Ovary (tissue), 9 donors: ENCODE data around the gene WDR90. TPM values are rescaled to one million over a fixed set of nuclear protein-coding genes. Genes with fewer than 3 reads are reported as not detected.

ENCODE experiments used
- DNase-seq, 5 donors: peaks; one replicate each; pipeline ENCODE4 v3.0.0-alpha.2; 2019 to 2020
- H3K27ac ChIP-seq, 2 donors: fragments of 200-600 bp; one replicate each; pipeline versions ENCODE4 v1.5.1 to v1.8.0; 2019 to 2022
- H3K27me3 ChIP-seq: fragments of 200-600 bp; one replicate; pipeline ENCODE4 v1.8.0; 2022
- H3K36me3 ChIP-seq: fragments of 200-600 bp; sonication (generic); one replicate; pipeline ENCODE4 v1.5.1; 2019
- H3K4me1 ChIP-seq: one replicate; pipeline ENCODE4 v1.8.1; 2013; ENCODE audit warnings: mild to moderate bottlenecking, moderate library complexity; ENCODE audit not compliant: insufficient read depth
- H3K4me3 ChIP-seq: fragments of 200-600 bp; sonication (generic); one replicate; pipeline ENCODE4 v1.5.1; 2017
- H3K9me3 ChIP-seq, 2 donors: fragments of 200-600 bp in 1 of 2; sonication (generic) in 1 of 2; one replicate each; pipeline versions ENCODE4 v1.5.1 to v1.8.1; 2013 to 2019; ENCODE audit warnings: mild to moderate bottlenecking in 1 of 2, moderate library complexity in 1 of 2
- CTCF ChIP-seq, 3 donors: fragments of 450-650 bp in 2 of 3; fragments of 200-600 bp in 1 of 3; IDR thresholded peaks; one replicate each; pipeline versions ENCODE4 v1.5.1 to v1.8.0; 2016 to 2022; ENCODE audit warnings: antibody characterized with exemption in 3 of 3, mild to moderate bottlenecking in 1 of 3
- EP300 ChIP-seq: sonication (generic); formaldehyde crosslinking; IDR thresholded peaks from one replicate; pipeline ENCODE4 v1.6.1; 2017; ENCODE audit warnings: antibody characterized with exemption
- POLR2A ChIP-seq: fragments of 450-650 bp; IDR thresholded peaks from one replicate; pipeline ENCODE4 v1.6.1; 2017; ENCODE audit warnings: antibody characterized with exemption, mild to moderate bottlenecking, moderate library complexity
- WGBS, 3 donors: extraction: QIAGEN DNeasy Blood & Tissue Kit in 1 of 3; methylation state at CpG; one replicate each; pipeline versions ENCODE4 v1.1.5 to v1.1.7; 2013 to 2017; 5-methylcytosine and 5-hydroxymethylcytosine counted together
- intact Hi-C, 4 donors: fragments of 100-400 bp; cut with DNase I; formaldehyde crosslinking; loops; one replicate each; pipeline versions ENCODE4 v1.11.0 to v1.15.1; 2022 to 2023
- polyA plus RNA-seq, 2 donors: library from polyadenylated mRNA; stranded (reverse); fragments of 200-250 nt in 1 of 2; fragments of 350-450 nt in 1 of 2; fragmentation: Illumina TruSeq in 1 of 2; extraction: RNeasy Lipid Tissue Mini Kit (QIAGEN cat#74804) in 1 of 2; gene quantifications; one replicate each; pipeline ENCODE4 v1.2.3, GENCODE V29; 2013 to 2014
- total RNA-seq, 7 donors: library from RNA; depleted of rRNA in 2 of 7; stranded (reverse); fragments of >200 nt in 2 of 7; fragmentation: NEBNext Ultra II Directional in 3 of 7; extraction: Animal tissue kit (Norgen Biotek cat#: 25700) in 3 of 7; gene quantifications; one replicate each; pipeline versions ENCODE4 v1.1.0 to v1.2.4, GENCODE V29; 2016 to 2023
- donor health status: DM: no; HTN: no; CAD: no; lungs with moderate emphysema.
- donor health status: DM: no; HTN: no; CAD: no.
- donor health status: Bipolar disorder and iron deficiency.
- donor health status: DM: yes; HTN: yes; CAD: no.
- donor health status: DM: no; HTN: no; CAD: no.
- donor health status: DM: yes; HTN: yes; CAD: no.

WDR90 gene
- total and polyA plus RNA-seq, 9 donors: 1.4 to 58.2 (median 37.1) TPM

- DNase-seq: peak; percentile 23 to 51 (median 44)
- intact Hi-C loops: loop anchor here in 1 of 4 donors (10.0 kb wide), 1 partner anchor 1331 kb away; the partner anchor contains the start of genes RNF151 and RPS2
Measured at GRCh38 chr16:633336-634050, 15.7 kb upstream of the WDR90 start.

GRCh38 chr16:634051-634670 lies 15.0 kb upstream of the WDR90 start:
- Histone ChIP-seq H3K36me3 (no peaks in the 10 kb centered on the region), H3K9me3 (no peaks in the 10 kb centered on the region), H3K27ac (no peak overlapping the region), H3K4me3 (no peak overlapping the region), H3K4me1 (peaks cover 24% of the 10 kb centered on the region), H3K27me3 (no peaks in the 10 kb centered on the region)
- TF ChIP-seq EP300 (no peak), CTCF (IDR thresholded peaks at IDR 0.05) (no peak)
- intact Hi-C loops: loop anchor here in 1 of 4 donors (10.0 kb wide), 1 partner anchor 1331 kb away; the partner anchor contains the start of genes RNF151 and RPS2
- WGBS, 3 donors: 78 to 87% (median 86%) methylated on average over 19 to 22 of the region's 22 CpGs
- DNase-seq: peak in 4 of 5 donors; percentile 17 to 44 (median 40)

More at GRCh38 chr16:633336-634050, 15.7 kb upstream of the WDR90 start:
- no peak overlapping the region for H3K4me3 ChIP-seq
- peaks cover 24% of the 10 kb centered on the region for H3K4me1 ChIP-seq
- H3K27me3 ChIP-seq: no peaks in the 10 kb centered on the region
- no peaks in the 10 kb centered on the region for H3K9me3 ChIP-seq
- TF ChIP-seq CTCF (IDR thresholded peaks at IDR 0.05): no peak
- TF ChIP-seq POLR2A: no peak
- no peak for TF ChIP-seq EP300
- H3K36me3 ChIP-seq: no peaks in the 10 kb centered on the region
- 94 to 96% (median 95%) methylated on average over 47 to 74 of the region's 74 CpGs for WGBS, 3 donors
- no peak overlapping the region for H3K27ac ChIP-seq

GRCh38 chr16:634996-635395 lies 14.2 kb upstream of the WDR90 start:
- Histone ChIP-seq H3K9me3 (no peaks in the 10 kb centered on the region), H3K27ac (no peak overlapping the region), H3K36me3 (no peaks in the 10 kb centered on the region), H3K4me3 (peak overlapping the region; percentile 88), H3K4me1 (peaks cover 21% of the 10 kb centered on the region), H3K27me3 (no peaks in the 10 kb centered on the region)
- TF ChIP-seq POLR2A (no peak), CTCF (IDR thresholded peaks at IDR 0.05) (no peak)
- peak in 3 of 5 donors; percentile 27 to 54 (median 47) for DNase-seq
- WGBS, 3 donors: 75 to 82% (median 79%) methylated on average over 7 of the region's 7 CpGs
- intact Hi-C loops: loop anchor here in 1 of 4 donors (5.0 to 10.0 kb wide), 2 partner anchors 43 to 1330 kb away; partner anchors contain the start of genes RAB40C, RNF151 and RPS2

GRCh38 chr16:635573-636205 lies 13.5 kb upstream of the WDR90 start:
- peak overlapping the region in 1 of 2 donors; percentile 96 for H3K27ac ChIP-seq
- H3K27me3 ChIP-seq: no peaks in the 10 kb centered on the region
- peaks cover 14% of the 10 kb centered on the region for H3K4me1 ChIP-seq
- H3K36me3 ChIP-seq: no peaks in the 10 kb centered on the region
- intact Hi-C loops: loop anchor here in 1 of 4 donors (5.0 to 10.0 kb wide), 2 partner anchors 43 to 1329 kb away; partner anchors contain the start of genes RAB40C, RNF151 and RPS2
- TF ChIP-seq CTCF (IDR thresholded peaks at IDR 0.05): no peak
- TF ChIP-seq POLR2A: no peak
- TF ChIP-seq EP300: no peak
- H3K4me3 ChIP-seq: peak overlapping the region; percentile 88
- DNase-seq: peak in 2 of 5 donors; percentile 34 to 64
- no peaks in the 10 kb centered on the region for H3K9me3 ChIP-seq
- 2 to 5% (median 2%) methylated on average over 28 to 55 of the region's 55 CpGs for WGBS, 3 donors
